CD4-positive, alpha-beta T cell treated with Interleukin-15 for 4 hours (primary cell): ENCODE data around the gene NDUFAF2.
"Not testable (repeated sequence)": the region's sequence is repeated elsewhere in the genome, so short reads cannot be mapped to it uniquely, and the experiment has no call there.

Experiments
- DNase-seq: peaks from one replicate; pipeline ENCODE4 v3.0.0-alpha.2; 2020; ENCODE audit warnings: low spot score

The NDUFAF2 gene

DNA sequence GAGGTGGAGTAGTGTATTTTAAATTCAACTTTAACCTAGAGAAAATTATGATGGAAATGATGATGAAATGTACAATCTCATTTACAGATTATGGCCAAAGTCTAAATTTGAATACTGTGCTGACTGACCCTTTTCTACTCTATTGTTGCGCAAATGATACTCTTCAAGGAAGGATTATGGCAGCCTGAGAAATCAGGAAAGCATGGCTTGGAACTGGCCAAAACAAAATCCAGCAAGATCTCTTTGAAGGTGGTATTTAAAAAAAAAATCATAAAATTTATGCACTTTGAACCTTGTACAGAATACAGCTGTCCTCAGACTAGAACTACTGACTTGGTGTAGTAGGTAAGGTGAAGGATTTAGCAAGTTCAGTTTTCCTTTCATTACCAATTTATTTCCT lies 105.3 kb downstream of the NDUFAF2 start:
- no peak for DNase-seq

DNA sequence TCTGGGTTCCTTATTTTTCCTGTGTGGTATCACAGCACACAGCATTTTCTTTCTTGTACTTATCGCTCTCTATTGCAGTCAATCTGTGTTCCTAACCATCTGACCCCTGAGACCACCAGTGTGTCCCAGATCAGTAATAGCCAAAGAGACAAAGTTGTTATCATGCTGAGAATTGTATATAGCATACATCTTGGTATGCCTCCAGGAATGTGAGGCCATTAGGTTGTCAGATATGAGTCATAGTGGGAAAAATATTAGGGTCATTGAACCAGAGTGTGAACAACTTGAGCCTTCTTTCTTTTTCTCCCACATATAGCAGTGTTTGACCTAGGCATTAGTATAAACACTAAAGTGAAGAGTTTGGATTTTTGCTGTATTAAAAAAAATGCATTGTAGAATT lies 106.3 kb downstream of the NDUFAF2 start:
- DNase-seq = no peak

DNA sequence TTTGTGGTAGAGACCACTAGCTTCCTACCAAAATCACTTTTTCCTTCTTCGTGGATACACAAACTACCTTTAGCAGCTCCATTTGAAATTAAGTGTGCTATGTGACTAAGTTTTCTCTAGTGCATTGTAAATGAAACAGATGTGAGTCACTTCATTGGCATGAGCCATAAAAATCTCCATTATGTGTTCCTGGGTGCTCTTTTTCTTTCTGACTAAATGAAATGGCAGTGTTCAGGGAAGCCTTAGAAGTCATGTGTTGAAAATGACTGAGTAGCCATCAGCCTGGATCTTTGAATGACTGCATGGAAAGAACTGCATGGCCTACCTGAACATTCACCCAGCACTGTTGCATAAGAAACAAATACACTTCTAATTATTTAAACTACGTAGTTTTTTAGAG lies 107.9 kb downstream of the NDUFAF2 start:
- DNase-seq = no peak

DNA sequence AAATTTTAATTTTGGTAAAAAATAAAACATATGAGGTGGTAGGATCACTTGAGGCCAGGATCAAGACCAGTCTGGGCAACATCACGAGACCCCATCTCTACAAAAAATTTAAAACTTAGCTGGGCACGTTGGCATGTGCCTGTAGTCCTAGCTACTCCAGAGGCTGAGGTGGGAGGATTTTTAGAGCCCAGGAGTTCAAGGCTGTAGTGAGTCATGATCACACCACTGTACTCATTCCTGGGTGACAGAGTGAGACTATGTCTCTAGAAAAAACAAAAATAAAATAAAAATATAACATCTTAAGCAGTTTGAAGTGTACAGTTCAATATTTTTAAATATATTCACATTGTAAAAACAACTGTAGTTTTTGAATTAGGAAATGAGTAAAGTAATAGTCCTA lies 108.9 kb downstream of the NDUFAF2 start:
- DNase-seq = no peak

DNA sequence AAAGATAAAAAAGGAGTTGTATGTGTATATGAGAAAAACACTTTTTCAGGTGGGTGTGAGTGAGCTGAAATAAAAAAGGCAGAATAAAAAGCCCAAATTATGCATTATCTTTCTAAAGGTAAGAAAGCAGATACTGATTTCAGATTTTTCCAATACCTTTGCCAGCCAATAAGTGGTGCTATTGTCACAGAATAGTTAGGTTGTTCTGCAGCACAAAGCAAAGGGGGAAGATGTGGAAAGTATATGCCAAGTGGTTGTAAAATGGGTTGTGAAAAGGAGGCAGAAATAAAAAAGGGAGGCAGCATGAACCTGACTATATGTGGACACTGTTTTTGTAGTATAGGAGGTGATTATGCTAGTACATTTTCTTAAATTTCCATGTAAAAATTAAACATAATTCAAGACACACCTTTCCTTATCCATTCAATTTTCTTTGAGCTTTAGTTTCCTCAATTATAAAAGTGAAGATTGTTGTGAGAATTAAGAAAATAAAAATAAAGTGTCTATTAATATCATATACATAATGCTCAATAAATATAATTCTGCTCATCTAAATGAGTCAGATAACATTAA lies 110.5 kb downstream of the NDUFAF2 start:
- DNase-seq = peak; percentile 17

DNA sequence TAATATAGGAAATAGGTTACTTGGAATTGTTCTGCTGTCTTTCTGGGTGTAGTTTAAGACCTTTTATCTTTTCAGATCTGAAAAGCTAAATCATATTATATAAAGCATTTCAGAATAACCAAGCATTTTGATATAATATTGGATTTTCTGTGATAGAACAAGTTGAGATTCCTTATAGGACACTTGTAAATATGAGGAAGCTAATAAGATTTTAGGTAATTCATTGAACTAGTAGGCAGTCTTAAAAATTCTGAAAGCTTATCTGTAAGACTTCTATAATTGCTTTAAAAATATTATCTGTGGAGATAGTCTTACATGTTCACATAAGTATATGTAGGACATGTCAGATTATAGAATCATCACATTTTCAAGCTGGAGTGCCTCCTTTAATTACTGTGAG lies 114.5 kb downstream of the NDUFAF2 start:
- DNase-seq = no peak

DNA sequence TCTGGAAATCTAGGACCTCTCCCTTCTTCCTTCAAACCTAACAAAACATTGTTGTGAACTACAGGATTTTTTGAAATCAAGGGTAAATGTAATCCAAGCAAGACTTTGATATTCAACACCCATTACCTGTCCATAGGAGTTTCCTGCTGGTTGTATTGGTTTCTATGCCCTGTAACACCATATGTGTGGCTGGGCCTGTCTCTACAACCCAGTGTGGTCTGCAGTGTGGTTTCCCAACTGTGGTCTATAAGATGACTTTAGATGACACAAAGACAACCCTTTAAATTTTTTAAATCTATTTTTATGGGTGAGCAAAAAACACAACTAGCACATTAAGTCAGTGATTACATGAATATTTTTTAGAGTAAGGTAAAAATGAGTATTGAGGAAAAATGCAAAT lies 124.1 kb downstream of the NDUFAF2 start:
- DNase-seq = no peak

DNA sequence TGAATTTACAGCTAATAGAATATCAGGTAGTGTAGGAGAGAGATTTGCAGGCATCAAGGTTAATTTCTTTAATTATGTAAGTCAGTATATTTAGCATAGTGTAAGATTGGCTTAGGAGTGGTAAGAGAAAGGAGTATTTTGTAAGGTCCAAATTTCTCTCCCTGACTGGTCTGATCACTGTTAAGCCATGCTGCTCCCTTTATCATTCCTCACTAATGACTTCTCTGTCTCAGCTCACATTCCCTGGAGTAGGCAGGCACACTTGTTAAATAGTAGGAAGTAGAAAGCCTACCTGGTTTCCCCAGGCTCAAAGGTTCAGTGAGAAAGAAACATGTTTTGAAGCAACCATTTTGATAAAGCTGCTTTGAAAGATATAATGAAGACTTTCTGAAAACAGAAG lies 126.5 kb downstream of the NDUFAF2 start:
- no peak for DNase-seq

DNA sequence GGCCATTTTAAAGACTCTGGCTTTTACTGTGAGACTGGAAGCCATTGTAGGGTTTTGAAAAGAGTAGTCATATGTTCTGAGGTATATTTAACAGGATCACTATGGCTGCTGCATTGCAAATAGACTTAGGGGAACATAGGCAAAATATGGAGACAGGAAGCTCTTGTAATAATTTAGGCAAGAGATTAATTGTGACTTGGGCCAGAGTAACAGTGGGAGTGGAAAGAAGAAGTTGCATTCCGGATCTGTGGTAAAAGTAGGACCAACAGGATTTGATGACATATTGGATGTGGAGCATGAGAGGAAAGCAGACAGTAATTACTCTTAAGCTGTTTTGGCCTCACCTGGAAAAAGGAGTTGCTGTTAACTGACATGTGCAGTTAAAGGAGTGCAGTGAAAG lies 131.6 kb downstream of the NDUFAF2 start:
- DNase-seq = no peak

DNA sequence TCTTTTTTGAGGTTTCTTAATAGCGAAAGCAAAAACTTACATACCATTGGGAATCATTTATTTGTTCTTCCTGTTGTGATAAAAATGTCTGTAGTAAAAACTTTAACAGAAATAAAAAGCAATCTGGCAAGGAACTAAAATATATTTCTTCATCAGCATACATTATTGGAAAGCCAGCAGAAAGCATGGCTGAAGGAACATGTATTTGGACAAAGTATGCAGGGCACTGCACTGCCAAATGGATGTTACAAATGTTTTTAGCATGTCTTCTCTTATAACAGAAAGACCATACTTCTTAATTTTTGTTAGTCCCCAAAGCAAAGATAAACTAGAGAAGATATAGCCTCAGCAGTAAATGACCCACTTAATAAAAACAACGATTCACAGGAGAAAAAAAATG lies 136.7 kb downstream of the NDUFAF2 start:
- DNase-seq = no peak

DNA sequence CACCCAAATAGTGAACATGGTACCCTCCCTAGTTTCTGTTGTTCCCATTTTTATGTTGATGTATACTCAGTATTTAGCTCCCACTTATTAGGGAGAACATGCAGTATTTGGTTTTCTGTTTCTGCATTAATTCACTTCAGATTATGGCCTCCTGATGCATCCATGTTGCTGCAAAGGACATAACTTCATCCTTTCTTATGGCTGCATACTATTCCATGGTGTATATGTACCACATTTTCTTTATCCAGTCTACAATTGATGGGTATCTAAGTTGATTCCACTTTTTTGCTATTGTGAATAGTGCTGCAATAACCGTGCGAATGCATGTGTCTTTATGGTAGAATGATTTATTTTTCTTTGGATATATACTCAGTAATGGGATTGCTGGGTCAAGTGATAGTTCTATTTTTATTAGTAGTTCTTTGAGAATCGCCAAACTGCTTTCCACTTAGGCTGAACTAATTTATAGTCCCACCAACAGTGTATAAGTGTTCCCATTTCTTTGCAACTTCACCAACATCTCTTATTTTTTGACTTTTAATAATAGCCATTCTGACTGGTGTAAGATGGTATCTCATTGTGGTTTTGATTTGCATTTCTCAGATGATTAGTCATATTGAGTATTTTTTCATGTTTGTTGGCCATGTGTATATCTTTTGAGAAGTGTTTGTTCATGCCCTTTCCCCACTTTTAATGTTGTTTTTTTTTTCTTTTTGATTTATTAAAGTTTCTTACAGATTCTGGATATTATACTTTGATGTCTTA lies 137.7 kb downstream of the NDUFAF2 start:
- no peak for DNase-seq

DNA sequence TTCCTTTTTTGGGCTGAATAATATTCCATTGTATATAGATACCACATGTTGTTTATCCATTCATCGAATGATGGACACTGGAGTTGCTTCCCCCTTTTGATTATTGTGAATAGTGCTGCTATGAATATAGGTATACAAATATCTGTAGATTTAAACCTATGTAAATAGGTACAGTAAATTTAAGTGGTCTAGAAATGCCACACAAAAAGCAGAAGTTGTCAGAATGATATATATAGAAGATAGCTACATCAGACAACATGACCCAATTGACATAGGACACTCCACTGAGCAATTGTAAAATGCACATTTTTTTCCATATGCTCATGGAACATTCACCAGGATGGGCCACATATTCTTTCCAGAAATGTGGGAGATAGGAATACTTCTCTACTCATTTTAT lies 139.7 kb downstream of the NDUFAF2 start:
- DNase-seq = no peak

DNA sequence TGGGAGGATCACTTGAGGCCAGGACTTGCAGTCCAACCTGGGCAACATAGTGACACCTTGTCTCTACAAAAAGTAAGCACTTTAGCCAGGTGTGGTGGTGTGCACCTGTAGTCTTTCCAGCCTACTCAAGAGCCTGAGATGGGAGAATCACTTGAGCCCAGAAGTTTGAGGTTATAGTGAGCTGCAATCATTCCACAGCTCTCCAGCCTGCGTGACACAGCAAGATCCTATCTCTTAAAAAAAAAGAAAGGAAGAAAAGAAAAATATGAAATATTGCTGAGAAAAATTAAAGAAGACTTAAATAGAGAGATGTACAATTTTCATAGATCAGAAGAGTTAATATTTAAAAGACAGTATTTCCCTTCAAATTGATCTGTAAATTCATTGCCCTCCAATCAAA lies 140.9 kb downstream of the NDUFAF2 start:
- no peak for DNase-seq

DNA sequence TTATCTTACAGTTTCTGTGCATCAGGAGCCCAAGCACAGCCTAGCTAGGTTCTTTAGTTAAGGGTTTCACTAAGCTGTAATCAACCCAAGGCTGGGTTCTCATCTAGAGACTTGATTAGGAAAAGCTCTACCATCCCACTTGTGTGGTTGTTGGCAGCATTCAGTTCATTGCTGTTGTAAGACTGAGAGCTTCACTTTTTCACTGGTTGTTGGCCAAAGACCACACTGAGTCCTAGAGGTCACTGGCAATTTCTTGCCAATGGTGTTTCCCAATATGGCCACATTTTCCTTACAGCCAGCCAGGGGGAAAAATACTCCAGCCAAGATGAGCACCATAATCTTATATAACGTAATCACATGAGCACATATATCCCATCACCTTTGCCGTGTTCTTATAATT lies 142.9 kb downstream of the NDUFAF2 start:
- no peak for DNase-seq

DNA sequence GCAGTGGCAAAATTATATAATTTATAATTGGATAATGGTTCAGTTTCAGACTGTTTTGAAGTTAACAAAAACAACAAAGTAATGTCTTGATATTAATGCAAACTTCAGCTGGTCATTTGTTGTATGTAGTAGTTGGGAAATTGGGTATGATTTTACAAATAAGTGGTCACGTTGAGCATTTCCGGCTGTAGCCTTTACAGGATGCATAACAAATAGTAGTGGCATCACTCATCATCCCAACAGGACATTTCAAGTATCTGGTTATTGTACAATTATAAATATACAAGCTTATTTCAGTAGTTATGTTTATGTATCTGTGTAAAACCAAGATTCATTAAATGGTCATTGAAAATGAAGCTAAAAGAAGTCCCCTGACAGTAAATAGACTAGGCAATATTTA lies 144.3 kb downstream of the NDUFAF2 start:
- no peak for DNase-seq

DNA sequence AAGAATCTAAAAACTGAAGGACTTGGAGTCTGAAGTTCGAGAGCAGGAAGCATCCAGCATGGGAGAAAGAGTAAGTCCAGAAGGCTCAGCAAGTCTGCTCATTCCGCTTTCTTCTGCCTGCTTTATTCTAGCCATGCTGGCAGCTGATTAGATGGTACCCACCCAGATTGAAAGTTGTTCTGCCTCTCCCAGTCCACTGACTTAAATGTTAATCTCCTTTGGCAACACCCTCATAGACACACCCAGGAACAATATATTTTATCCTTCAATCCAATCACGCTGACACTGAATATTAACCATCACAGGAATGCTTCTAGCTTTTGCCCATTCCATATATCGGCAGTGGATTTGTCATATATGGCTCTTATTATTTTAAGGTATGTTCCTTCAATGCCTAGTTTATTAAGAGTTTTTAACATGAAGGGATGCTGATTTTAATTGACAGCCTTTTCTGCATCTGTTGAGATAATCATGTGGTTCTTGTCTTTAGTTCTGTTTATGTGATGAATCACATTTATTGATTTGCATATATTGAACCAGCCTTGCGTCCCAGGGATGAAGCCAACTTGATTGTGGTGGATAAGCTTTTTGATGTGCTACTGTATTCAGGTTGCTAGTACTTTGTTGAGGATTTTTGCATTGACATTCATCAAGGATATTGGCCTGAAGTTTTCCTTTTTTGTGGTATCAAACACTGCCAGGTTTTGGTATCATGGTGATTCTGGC lies 148.2 kb downstream of the NDUFAF2 start:
- DNase-seq = not testable (repeated sequence)

DNA sequence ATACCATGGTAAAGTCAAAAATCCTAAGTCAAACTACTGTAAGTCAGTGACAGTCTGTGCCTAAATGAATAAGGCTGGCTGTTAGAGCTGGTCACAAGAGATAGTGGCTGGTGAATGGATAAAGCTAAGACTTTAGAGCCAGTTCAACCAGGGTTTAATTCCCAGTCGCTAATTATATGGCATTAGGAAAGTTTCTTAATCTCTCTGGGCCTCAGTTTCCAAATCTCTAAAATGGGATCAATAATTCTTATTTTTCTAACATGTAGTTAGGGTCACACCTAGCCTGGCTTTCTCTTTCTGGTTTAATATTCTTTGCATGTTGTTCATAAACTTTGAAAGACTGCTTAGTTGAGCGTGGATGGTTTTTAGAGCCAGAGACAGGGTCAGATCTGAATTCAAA lies 152.5 kb downstream of the NDUFAF2 start:
- DNase-seq = no peak

DNA sequence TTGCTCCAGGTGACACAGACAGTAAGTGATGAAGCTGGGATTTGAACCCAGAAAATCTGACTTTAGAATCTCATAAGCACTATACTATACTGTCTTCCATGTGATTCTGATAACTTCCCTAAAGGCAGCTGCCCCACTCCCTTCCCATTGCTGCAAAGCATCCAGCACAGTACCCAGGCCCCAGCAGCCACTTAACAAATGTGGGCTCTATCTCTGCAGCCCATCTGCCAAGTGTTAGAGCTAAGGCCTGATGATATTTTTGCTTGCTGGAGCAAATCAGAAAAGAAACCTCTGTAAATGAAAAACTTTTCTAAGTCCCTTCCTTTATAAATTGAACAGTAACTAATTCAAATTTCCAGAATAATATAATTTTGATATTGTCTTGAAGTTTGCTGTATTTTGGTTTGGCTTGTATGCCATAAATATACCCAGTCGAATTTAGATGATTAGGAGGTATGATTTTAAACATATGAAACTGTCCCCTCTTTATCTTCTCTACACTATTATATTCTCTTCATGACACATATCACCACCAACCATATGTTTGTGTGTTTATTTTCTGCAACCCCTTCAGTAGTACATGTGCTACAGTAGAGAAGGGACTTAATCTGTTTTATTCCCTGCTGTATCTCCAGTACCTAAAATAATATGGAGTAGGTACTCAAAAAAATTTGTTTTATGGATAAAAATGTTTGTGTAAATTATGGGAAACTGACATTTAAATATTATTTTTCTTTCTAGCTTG lies 153.4 kb downstream of the NDUFAF2 start:
- no peak for DNase-seq

DNA sequence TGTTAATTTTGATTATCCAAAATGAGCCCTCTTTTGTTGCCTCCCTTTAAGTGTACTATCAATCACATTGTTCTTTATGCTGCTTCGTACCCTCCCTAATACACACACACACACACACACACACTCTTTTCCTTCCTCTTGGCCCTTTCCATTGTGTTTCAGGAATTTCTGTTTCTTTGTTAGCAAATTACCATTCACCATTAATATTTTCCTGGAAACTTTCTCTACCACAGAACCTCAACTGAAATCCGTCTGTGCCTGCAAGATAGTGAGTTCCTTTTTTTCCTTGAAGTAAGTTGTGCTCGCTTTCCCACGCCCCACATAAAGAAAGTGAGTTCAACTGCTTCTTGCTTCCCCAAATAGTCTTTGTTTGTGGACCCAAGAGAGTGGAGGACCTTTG lies 155.4 kb downstream of the NDUFAF2 start:
- DNase-seq = no peak

DNA sequence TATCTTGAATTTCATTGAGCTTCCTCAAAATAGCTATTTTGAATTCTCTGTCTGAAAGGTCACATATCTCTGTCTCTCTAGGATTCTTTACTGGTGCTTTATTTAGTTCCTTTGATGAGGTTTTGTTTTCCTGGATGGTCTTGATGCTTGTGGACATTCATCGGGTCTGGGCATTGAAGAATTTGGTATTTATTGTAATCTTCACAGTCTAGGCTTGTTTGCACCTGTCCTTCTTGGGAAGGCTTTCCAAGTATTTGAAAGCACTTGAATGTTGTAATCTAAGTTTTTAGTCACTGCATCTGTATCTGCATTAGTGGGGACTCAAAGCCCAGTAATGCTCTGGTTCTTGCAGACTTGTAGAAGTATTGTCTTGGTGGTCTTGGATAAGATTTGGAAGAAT lies 169.4 kb downstream of the NDUFAF2 start:
- no peak for DNase-seq

DNA sequence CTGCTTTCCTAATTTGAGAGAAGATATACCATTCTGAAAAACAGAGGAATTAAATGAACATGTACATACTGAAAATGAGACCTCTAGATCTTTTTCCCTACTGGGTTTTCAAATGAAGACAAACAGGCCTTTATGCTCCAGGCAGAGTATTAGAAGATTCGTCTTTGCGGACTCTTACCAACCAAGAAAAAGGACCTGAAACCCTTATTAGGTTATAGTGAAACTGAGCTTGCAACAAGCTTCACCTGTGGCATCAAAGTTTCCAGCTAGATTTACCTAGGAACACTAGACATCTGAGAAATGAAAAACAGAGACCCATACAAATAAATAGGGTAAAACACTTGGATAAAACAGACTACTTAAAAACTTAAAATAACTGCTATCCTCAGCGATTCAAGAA lies 171.0 kb downstream of the NDUFAF2 start:
- no peak for DNase-seq

DNA sequence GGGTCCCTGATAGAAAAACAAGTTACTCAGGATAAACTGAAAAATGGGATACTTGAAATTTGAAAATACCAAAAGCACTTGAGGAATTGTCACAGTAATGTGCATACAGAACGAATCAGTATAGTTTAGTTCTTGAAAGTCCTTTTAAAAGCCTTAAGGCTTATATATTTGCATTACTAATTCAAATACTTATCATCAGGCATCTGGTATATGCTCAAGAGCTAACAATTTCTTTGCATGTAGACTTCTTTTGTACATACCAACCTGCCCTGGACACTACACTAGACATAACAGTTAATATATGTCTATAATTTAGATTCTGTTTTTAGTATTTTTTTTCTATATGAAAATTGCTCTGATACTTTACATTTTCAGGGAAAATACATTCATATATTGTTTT lies 174.1 kb downstream of the NDUFAF2 start:
- DNase-seq = no peak

DNA sequence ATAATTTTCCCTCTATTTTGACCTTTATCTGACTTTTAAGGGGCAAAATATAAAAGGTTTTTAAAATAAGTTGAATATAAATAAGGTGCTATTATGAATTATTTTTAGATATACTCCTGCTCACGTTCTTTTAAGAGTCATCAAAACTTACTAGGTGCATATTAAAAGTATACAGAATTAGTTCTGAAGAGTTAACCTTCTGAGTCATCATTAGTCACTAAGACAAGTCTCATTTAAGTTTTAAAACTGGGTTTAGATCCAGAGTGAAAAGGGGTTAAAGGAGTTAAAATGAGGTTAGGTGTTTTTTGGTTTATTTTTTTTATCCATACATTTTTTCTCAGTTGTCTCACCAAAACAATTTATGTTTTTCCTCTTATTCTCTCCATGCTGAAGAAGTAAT lies 175.5 kb downstream of the NDUFAF2 start:
- DNase-seq = no peak
